ENCODE data around the gene UFD1.

Gene UFD1

GRCh38 chr22:19422440-19423301 lies 56.3 kb downstream of the UFD1 start:
- DNase-seq (ENCODE audit: low spot score) = no peak

DNA sequence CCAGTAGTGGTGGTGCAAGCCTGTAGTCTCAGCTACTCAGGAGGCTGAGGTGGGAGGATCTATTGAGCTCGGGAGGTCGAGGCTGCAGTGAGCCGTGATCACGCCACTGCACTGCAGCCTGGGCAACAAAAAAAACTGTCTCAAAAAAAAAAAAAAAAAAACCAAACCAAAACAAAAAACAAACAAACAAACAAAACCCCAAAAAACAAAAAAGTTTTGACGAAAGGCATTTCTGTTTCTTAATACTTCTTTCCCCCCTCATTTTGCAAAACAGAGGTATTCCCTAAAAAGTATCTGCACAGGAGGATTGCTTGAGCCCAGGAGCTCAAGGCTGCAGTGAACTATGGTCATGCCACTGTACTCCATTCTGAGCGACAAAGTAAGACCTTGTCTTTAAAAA lies 58.7 kb downstream of the UFD1 start:
- DNase-seq (ENCODE audit: low spot score) = no peak

GRCh38 chr22:19419464-19420178 lies 59.4 kb downstream of the UFD1 start:
- peak; percentile 74 for DNase-seq (ENCODE audit: low spot score)

DNA sequence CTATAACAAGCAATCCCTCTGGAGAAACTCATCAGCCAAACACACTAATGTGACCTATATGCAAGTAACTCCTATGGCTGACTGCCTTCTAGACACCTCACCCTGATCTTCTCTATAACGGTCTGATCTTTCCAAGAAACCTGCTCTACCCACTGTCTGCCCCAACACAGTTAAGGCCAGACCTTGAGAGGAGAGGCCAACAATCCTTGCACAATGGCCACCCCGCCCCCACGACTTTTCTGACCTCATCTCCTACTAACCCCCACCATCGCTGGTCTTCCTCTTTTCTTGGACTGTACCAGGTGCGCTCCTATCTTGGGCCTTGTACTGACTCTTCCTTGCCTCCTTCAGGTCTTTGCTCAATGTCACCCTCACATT lies 59.9 kb downstream of the UFD1 start:
- no peak for DNase-seq (ENCODE audit: low spot score)

GRCh38 chr22:19412923-19413322 lies 66.1 kb downstream of the UFD1 start:
- DNase-seq (ENCODE audit: low spot score) = no peak

DNA sequence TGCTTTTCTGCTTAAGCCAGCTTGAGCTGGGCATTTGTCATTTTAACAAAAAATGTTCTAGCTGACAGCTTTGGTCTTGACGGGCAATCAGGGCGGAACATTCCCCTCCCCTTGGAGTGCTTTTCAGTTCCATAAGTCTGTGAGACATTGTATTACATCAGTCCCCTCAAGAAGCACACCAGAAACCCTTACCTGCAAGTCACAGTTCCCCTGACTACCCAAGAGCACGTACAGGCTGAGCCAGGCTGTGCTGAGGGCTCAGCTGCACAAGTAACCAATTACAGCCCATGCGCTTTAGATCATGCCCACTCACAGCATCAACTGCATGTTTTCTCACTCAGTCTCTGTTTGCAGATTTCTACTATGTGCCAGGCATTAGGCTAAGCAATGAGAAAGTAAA lies 66.5 kb downstream of the UFD1 start:
- DNase-seq (ENCODE audit: low spot score) = no peak

DNA sequence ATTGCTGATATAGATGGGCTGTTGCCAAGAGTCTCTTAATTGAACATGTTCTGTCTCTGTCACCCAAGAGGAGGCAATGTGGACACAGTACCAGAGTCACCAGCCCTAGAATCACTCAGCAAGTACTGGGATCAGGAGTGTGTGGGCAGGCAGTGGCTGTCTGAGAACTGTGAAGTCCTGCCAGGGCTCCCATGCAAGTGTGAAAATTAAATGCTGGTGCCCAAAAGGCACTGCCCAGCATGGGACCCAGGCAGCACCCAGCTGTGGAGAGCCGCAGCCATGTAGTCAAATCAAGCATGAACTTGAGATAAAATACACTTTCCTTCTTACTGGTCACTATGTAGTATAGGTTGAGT lies 67.3 kb downstream of the UFD1 start:
- DNase-seq (ENCODE audit: low spot score) = no peak

GRCh38 chr22:19410941-19411689 lies 67.9 kb downstream of the UFD1 start:
- no peak for DNase-seq (ENCODE audit: low spot score)

DNA sequence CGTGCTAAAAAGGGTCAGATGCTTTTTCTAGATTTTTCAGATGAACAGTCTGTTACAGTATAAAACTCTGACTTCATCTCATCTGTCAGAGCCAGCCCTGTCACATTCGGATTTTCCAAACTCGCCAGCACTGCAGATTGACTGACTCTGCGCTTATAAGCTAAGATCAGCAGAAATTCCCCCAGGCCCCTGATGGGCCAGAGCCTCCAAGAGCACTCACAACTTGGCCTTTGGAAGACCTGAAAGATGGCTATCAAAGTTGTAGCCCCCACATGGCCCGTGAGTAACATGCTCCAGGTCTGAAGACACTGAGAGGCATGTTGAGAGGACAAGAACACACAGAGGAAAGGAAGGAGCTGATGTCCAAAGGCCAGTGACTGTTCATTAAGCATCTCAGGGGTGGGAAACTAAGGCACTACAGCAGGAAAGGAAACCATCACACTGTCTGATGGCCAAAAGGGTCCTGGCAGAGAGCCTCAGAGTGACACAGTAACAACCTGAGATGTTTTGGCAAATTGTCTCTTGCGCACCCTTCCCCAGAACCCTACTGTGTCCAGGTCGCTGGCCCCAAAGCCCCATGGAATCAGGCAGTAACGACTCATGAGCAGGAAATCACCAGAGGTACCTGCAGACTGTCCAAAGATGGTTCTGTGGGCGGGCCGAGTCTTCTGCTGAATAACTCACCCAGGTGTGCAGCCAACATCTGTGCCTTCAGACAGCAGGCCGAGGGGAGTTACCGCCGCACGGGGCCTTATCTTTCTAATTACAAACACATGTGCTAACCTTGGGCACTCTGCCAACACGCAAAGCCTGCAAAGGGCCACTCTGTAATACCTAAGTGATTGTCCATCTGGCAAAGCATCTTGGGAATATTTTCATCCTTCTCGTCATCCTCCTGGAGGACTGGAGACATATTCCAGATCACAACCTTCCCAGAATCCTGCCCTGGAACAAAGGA lies 71.1 kb downstream of the UFD1 start:
- no peak for DNase-seq (ENCODE audit: low spot score)

DNA sequence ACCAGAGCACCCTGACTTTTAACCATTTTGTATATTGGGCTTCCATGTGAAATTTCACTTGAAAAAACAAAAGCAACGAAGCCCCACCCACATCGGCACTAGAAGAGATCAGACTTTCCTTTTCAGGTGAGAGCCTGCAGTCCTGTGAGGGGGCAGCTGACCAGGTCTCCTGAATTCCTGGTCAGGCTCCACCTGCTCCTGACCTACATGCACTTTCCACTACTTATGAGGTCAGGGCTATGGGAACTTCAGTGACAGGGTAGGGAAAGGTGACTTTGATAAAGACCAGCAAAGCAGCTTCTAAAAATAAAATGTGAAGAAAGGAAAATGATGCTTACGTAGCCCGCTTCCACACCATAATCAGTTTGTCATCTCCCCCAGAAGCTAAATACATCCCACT lies 72.1 kb downstream of the UFD1 start:
- no peak for DNase-seq (ENCODE audit: low spot score)

DNA sequence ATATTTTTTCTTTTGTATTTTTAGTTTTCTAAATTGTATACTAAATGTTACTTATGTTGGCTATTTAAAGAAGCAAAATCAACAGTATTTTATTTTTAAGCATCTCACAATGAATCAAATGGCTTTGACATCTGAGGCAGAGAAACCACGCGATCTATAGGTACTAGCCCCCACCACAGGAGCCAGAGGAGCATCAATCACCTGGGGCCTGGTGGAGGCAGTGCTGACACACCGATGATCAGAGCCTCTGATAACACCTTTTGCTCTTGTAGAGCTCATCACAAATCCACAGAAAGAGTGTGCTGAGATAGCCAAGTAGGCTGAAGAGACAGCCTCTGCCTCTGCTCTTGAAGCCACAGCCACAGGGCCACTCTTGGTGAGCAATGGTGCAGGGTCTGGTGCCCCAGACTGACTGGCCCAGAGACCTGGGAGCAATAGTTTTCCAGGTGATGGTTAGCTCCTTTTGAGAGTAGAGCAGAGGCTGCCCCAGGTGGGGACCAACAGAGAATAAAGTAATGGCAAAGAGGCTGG lies 72.6 kb downstream of the UFD1 start:
- no peak for DNase-seq (ENCODE audit: low spot score)

- DNase-seq (ENCODE audit: low spot score) = no peak
These were observed 73.3 kb downstream of the UFD1 start for GRCh38 chr22:19405652-19406051.

DNA sequence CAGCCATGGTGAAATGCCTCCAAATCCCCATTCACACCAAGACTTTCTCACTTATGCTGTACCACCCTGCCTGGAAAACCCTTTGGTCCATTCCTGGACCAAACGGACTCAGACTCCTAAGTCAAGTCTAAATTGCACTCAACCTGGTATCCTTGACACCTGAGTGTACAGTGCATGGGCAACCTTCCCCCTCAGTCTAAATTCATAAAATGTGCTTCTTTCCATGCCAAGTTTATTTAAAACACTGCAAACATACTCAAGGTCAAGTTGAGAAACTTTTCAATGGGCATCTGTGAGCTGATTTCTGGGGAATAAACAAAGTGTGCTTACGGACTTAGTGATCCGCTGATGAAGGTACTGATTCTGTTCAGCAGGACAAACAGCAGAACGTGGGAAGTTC lies 73.9 kb downstream of the UFD1 start:
- DNase-seq (ENCODE audit: low spot score) = no peak

GRCh38 chr22:19404676-19405075 lies 74.3 kb downstream of the UFD1 start:
- DNase-seq (ENCODE audit: low spot score) = no peak

DNA sequence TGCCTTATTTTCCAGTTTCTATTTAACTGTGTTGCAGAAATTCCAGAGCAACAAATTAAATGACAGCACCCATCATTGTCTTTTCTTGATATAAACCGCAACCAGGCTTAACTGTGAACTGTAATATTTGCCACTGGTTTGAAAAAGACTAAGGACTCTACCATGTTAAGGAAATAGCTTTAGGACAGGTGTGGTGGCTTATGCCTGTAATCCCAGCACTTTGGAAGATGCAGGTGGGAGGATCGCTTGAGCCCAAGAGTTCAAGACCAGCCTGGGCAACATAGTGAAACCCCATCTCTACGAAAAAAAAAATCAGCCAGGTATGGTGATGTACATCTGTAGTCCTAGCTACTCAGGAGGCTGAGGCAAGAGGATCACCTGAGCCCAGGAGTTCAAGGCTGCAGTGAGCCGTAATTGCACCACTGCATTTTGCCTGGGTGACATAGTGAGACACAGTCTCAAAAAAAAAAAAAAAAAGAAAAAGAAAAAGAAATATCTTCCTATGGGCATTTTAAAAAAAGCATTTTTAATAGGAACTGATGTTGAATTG lies 76.3 kb downstream of the UFD1 start:
- DNase-seq (ENCODE audit: low spot score) = no peak

DNA sequence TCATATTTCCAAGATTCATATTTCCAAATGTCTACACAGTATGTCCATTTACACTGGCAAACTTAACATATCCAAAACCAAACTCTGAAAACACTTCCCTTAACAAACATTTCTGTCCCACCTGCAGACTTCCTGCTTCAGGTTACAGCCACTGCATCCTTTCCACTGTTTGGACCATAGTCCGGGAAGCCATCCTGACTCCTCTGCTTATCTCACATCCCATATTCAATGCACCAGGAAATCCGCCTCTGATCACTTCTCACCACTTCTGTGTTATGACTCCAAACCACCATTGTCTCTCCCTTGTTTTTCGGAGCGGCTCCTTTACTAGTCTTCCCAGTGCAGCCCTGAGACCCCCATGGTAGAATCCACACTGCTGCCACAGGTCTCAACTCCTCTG lies 77.5 kb downstream of the UFD1 start:
- no peak for DNase-seq (ENCODE audit: low spot score)

GRCh38 chr22:19400881-19401280 lies 78.1 kb downstream of the UFD1 start:
- DNase-seq (ENCODE audit: low spot score) = no peak

All from CD4-positive, alpha-beta T cell treated with Interleukin-2 at 100 ng/mL for 4 hours (primary cell).